Sigmoid colon (tissue), 7 donors: ENCODE data around the gene PARD3. TPM values are rescaled to one million over a fixed set of nuclear protein-coding genes. Genes with fewer than 3 reads are reported as not detected.

ENCODE experiments used
- DNase-seq: peaks from one replicate; pipeline ENCODE4 v3.0.0-alpha.2; 2019
- H3K27ac ChIP-seq, 4 donors: fragments of 200-600 bp; sonication (generic); one replicate each; pipeline ENCODE4 v1.5.1; 2016 to 2019; ENCODE audit warnings: mild to moderate bottlenecking in 1 of 4
- H3K27me3 ChIP-seq, 3 donors: fragments of 200-600 bp; sonication (generic); one replicate each; pipeline ENCODE4 v1.5.1; 2019; ENCODE audit warnings: mild to moderate bottlenecking in 1 of 3
- H3K36me3 ChIP-seq, 4 donors: fragments of 200-600 bp; sonication (generic); one replicate each; pipeline ENCODE4 v1.5.1; 2016 to 2019
- H3K4me1 ChIP-seq, 4 donors: fragments of 200-600 bp; sonication (generic); one replicate each; pipeline ENCODE4 v1.5.1; 2017 to 2019
- H3K4me3 ChIP-seq, 4 donors: fragments of 200-600 bp; sonication (generic); one replicate each; pipeline ENCODE4 v1.5.1; 2017 to 2019; ENCODE audit warnings: mild to moderate bottlenecking in 2 of 4, moderate library complexity in 1 of 4
- H3K9me3 ChIP-seq, 4 donors: fragments of 200-600 bp in 3 of 4; sonication (generic) in 3 of 4; one replicate each; pipeline versions ENCODE4 v1.5.1 to v1.6.1; 2013 to 2019
- CTCF ChIP-seq, 4 experiments: fragments of 450-650 bp in 3 of 4; fragments of 200-600 bp in 1 of 4; IDR thresholded peaks; one replicate each; pipeline ENCODE4 v1.5.1; 2016 to 2019; ENCODE audit warnings: antibody characterized with exemption in 4 of 4, mild to moderate bottlenecking in 3 of 4, moderate library complexity in 2 of 4
- EP300 ChIP-seq, 4 donors: sonication (generic); formaldehyde crosslinking; IDR thresholded peaks; one replicate each; pipeline ENCODE4 v1.6.1; 2017; ENCODE audit warnings: antibody characterized with exemption in 4 of 4
- POLR2A ChIP-seq, 2 donors: fragments of 450-650 bp; IDR thresholded peaks; one replicate each; pipeline ENCODE4 v1.6.1; 2016; ENCODE audit warnings: antibody characterized with exemption in 2 of 2, mild to moderate bottlenecking in 2 of 2, moderate library complexity in 2 of 2
- POLR2AphosphoS5 ChIP-seq, 4 donors: sonication (generic); formaldehyde crosslinking; IDR thresholded peaks; one replicate each; pipeline ENCODE4 v1.6.1; 2017; ENCODE audit warnings: antibody characterized with exemption in 4 of 4
- WGBS, 2 donors: extraction: QIAGEN DNeasy Blood & Tissue Kit; methylation state at CpG; one replicate each; pipeline ENCODE4 v1.1.7; 2013; 5-methylcytosine and 5-hydroxymethylcytosine counted together
- intact Hi-C: fragments of 100-400 bp; cut with DNase I; formaldehyde crosslinking; loops from one replicate; pipeline ENCODE4 v1.15.1; 2023
- polyA plus RNA-seq, 3 donors: library from polyadenylated mRNA; stranded (reverse); fragments of 200-250 nt; gene quantifications; one replicate each; pipeline ENCODE4 v1.2.3, GENCODE V29; 2013
- total RNA-seq, 4 donors: library from RNA; depleted of rRNA; stranded (reverse); fragments of >200 nt; gene quantifications; one replicate each; pipeline ENCODE4 v1.1.0, GENCODE V29; 2016
- donor health status: healthy with polysubstance abuse.
- donor health status: Bipolar disorder and iron deficiency.
- donor health status: healthy.

The PARD3 gene
- total and polyA plus RNA-seq, 7 donors, result 17.5 to 96.4 (median 75.9) TPM

DNA sequence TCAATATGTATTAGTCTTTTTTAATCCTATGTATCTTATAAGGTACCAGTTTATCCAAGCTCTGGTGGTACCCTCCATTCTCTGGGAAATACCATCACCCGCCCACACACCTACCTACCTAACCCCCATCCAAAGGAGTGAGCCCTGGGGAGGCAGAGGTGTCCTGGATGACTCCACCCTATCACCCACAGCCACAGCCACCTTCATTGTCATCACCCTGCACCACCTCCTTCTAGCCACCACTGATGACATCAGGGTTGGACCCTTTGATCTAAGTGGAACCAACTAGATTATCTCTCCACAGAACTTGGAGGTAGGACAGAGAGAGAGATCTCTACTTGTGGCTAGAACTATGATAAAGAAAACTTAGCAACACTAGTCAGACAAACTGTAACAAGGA, 259.4 kb downstream of the PARD3 start:
- no peaks in the 10 kb centered on the region for H3K27me3 ChIP-seq
- intact Hi-C loops, result no loop called here
- WGBS, 2 donors, result 88 to 92% methylated on average over 1 of the region's 1 CpG
- H3K4me1 ChIP-seq, result peaks cover 0 to 5% (median 0%) of the 10 kb centered on the region in 4 donors
- H3K4me3 ChIP-seq, result no peak overlapping the region
- TF ChIP-seq POLR2A (IDR thresholded peaks at IDR 0.05) (no peak), CTCF (IDR thresholded peaks at IDR 0.05) (no peak), EP300 (IDR thresholded peaks at IDR 0.05) (no peak), POLR2AphosphoS5 (IDR thresholded peaks at IDR 0.05) (no peak)
- H3K27ac ChIP-seq, result no peak overlapping the region
- H3K9me3 ChIP-seq, result no peaks in the 10 kb centered on the region
- no peak for DNase-seq
- no peaks in the 10 kb centered on the region for H3K36me3 ChIP-seq

DNA sequence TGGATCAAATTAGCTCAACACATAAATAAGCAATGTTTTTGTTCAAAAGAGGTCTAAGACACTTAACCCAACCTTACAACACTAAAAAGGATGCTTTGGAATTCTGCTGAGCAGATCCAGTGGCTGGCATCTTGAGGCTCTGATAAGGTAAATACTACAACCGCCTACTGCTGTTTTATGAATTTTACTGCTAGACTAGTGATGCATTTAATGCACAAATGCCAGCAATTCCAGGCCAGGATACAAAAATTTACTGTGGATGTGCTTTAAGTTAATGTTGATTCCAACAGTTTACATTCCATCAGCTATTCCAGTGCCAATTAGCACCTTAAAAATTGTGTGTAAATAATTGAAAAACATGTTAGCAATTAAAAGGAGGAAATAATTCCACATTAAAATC, 261.3 kb downstream of the PARD3 start:
- Histone ChIP-seq H3K27me3 (no peaks in the 10 kb centered on the region), H3K27ac (no peak overlapping the region), H3K4me3 (no peak overlapping the region), H3K9me3 (no peaks in the 10 kb centered on the region), H3K36me3 (no peaks in the 10 kb centered on the region), H3K4me1 (peaks cover 0 to 8% (median under 1%) of the 10 kb centered on the region in 4 donors)
- TF ChIP-seq POLR2A (IDR thresholded peaks at IDR 0.05) (no peak), EP300 (IDR thresholded peaks at IDR 0.05) (no peak), POLR2AphosphoS5 (IDR thresholded peaks at IDR 0.05) (no peak), CTCF (IDR thresholded peaks at IDR 0.05) (no peak)
- 51 to 71% methylated on average over 1 of the region's 1 CpG for WGBS, 2 donors
- intact Hi-C loops, result no loop called here
- DNase-seq, result no peak

GRCh38 chr10:34551295-34551694, 263.8 kb downstream of the PARD3 start:
- no peak for TF ChIP-seq POLR2AphosphoS5 (IDR thresholded peaks at IDR 0.05)
- no peak for TF ChIP-seq EP300 (IDR thresholded peaks at IDR 0.05)
- TF ChIP-seq POLR2A (IDR thresholded peaks at IDR 0.05), result no peak
- TF ChIP-seq CTCF (IDR thresholded peaks at IDR 0.05), result no peak

DNA sequence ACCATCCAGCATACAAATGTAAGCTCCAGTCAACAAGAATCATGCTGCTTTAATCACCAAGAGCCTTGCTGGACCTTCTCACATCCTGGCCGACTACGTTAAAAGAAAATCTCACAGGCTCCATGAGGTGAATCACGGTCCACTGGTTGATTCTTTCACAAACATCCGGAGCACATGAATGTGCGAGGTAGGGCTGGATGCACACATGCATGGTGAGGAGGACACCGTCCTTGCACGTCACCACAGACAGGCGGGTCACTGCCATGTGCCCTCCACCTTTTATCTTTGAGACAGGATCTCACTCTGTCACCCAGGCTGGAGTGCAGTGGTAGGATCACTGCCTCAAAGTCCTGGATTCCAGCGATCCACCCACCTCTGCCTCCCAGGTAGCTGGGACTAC, 265.1 kb downstream of the PARD3 start:
- no peaks in the 10 kb centered on the region for H3K9me3 ChIP-seq
- 96 to 97% methylated on average over 9 of the region's 9 CpGs for WGBS, 2 donors
- intact Hi-C loops, result no loop called here
- no peaks in the 10 kb centered on the region for H3K36me3 ChIP-seq
- H3K4me3 ChIP-seq, result no peak overlapping the region
- no peak overlapping the region for H3K27ac ChIP-seq
- no peak for DNase-seq
- H3K4me1 ChIP-seq, result peaks cover 0 to 32% (median 21%) of the 10 kb centered on the region in 4 donors
- H3K27me3 ChIP-seq, result no peaks in the 10 kb centered on the region
- no peak for TF ChIP-seq POLR2A (IDR thresholded peaks at IDR 0.05)
- no peak for TF ChIP-seq CTCF (IDR thresholded peaks at IDR 0.05)
- no peak for TF ChIP-seq EP300 (IDR thresholded peaks at IDR 0.05)
- no peak for TF ChIP-seq POLR2AphosphoS5 (IDR thresholded peaks at IDR 0.05)

More at GRCh38 chr10:34551295-34551694, 263.8 kb downstream of the PARD3 start:
- no peaks in the 10 kb centered on the region for H3K9me3 ChIP-seq
- no peak overlapping the region for H3K4me3 ChIP-seq
- no peak overlapping the region for H3K27ac ChIP-seq
- H3K36me3 ChIP-seq, result no peaks in the 10 kb centered on the region
- H3K4me1 ChIP-seq, result peaks cover 0 to 32% (median 21%) of the 10 kb centered on the region in 4 donors
- H3K27me3 ChIP-seq, result no peaks in the 10 kb centered on the region
- no peak for DNase-seq
- intact Hi-C loops, result no loop called here
- 94 to 97% methylated on average over 4 of the region's 4 CpGs for WGBS, 2 donors

- H3K4me3 ChIP-seq, result no peak overlapping the region
- 95 to 97% methylated on average over 3 of the region's 3 CpGs for WGBS, 2 donors
- H3K27ac ChIP-seq, result no peak overlapping the region
- peaks cover 0 to 33% (median 21%) of the 10 kb centered on the region in 4 donors for H3K4me1 ChIP-seq
- H3K27me3 ChIP-seq, result no peaks in the 10 kb centered on the region
- H3K36me3 ChIP-seq, result no peaks in the 10 kb centered on the region
- H3K9me3 ChIP-seq, result no peaks in the 10 kb centered on the region
- TF ChIP-seq POLR2AphosphoS5 (IDR thresholded peaks at IDR 0.05), result no peak
- intact Hi-C loops, result no loop called here
- DNase-seq, result no peak
These were observed 266.1 kb downstream of the PARD3 start for GRCh38 chr10:34549001-34549400.
